ENCODE measurements around the gene L3MBTL3. TPM values are rescaled to one million over a fixed set of nuclear protein-coding genes. Genes with fewer than 3 reads are reported as not detected.

Gene L3MBTL3
- total RNA-seq, 1 experiment from 2014 or later: 14.3 TPM

DNA sequence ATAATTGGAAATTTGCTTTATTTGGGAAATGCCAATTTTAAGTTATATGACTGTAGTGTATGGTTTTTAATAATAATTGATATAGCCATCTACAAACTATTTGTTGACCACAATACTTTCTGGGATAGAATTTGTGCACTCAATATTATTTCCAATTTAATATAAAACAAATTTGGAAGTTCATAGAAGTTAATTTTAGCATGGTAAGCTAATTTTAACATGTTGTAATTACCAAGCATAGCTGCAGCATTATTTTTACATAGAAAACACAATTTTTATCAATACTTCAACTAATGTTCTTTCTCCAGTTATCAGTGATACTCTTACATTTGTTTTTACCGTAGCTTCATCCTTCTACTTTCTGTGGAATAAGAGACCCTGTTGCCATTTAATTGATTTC is 100.8 kb downstream of the L3MBTL3 start:
- H3K4me1 ChIP-seq: no peaks in the 10 kb centered on the region
- H3K36me3 ChIP-seq (ENCODE audit: control insufficient read depth, insufficient read depth, low read length): no peaks in the 10 kb centered on the region
- no peaks in the 10 kb centered on the region for H3K9me3 Mint-ChIP-seq (ENCODE audit: unreplicated experiment)
- POLR2A ChIA-PET: no interaction called here
- H3K27ac Mint-ChIP-seq (ENCODE audit: unreplicated experiment): no peak overlapping the region
- no peak for DNase-seq
- H3K36me3 Mint-ChIP-seq (ENCODE audit: insufficient read depth, unreplicated experiment): peaks cover 6% of the 10 kb centered on the region
- H3K4me1 Mint-ChIP-seq (ENCODE audit: low read depth, unreplicated experiment): no peaks in the 10 kb centered on the region
- CTCF ChIA-PET: no interaction called here
- BruUV-seq (replicated peaks): no TSS peak
- H3K4me3 ChIP-seq (ENCODE audit: low read depth, low read length): no peak overlapping the region
- no peak overlapping the region for H3K4me3 Mint-ChIP-seq (ENCODE audit: unreplicated experiment)
- H3K27me3 Mint-ChIP-seq (ENCODE audit: insufficient read depth, unreplicated experiment): no peaks in the 10 kb centered on the region
- no peaks in the 10 kb centered on the region for H3K27me3 ChIP-seq (replicated peaks; ENCODE audit: control insufficient read depth, insufficient read depth, low read length)
- intact Hi-C loops (cut with micrococcal nuclease; ENCODE audit: unreplicated experiment): no loop called here
- no peaks in the 10 kb centered on the region for H3K9me3 ChIP-seq
- TF ChIP-seq, protein P1, sequence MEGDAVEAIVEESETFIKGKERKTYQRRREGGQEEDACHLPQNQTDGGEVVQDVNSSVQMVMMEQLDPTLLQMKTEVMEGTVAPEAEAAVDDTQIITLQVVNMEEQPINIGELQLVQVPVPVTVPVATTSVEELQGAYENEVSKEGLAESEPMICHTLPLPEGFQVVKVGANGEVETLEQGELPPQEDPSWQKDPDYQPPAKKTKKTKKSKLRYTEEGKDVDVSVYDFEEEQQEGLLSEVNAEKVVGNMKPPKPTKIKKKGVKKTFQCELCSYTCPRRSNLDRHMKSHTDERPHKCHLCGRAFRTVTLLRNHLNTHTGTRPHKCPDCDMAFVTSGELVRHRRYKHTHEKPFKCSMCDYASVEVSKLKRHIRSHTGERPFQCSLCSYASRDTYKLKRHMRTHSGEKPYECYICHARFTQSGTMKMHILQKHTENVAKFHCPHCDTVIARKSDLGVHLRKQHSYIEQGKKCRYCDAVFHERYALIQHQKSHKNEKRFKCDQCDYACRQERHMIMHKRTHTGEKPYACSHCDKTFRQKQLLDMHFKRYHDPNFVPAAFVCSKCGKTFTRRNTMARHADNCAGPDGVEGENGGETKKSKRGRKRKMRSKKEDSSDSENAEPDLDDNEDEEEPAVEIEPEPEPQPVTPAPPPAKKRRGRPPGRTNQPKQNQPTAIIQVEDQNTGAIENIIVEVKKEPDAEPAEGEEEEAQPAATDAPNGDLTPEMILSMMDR (IDR thresholded peaks at IDR 0.05; ENCODE audit: insufficient read depth in 1 of 2, low read depth in 1 of 2, low read length in 1 of 2, severe bottlenecking in 1 of 2, unreplicated experiment in 1 of 2): no peak

DNA sequence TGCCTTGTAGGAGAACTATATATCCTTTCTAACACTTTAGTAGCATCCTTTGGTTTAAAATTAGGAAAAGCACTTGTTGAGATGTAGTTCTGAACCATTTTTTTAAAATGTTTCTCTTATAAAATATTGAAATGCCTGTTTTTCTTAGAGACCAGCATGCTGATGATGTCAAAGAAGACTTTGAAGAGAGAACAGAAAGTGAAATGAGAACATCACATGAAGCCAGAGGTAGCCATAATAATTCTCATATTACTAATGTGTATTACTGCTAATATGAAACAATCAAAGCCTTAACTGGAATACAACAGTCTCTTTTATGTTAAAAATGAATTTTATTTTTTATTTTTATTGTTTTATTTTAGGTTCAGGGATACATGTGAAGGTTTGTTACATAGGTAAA is 102.3 kb downstream of the L3MBTL3 start:
- H3K9me3 Mint-ChIP-seq (ENCODE audit: unreplicated experiment): no peaks in the 10 kb centered on the region
- H3K4me3 Mint-ChIP-seq (ENCODE audit: unreplicated experiment): no peak overlapping the region
- intact Hi-C loops (cut with micrococcal nuclease; ENCODE audit: unreplicated experiment): no loop called here
- no peaks in the 10 kb centered on the region for H3K9me3 ChIP-seq
- no peak overlapping the region for H3K27ac Mint-ChIP-seq (ENCODE audit: unreplicated experiment)
- H3K4me1 Mint-ChIP-seq (ENCODE audit: low read depth, unreplicated experiment): no peaks in the 10 kb centered on the region
- no TSS peak for BruUV-seq (replicated peaks)
- no peaks in the 10 kb centered on the region for H3K27me3 Mint-ChIP-seq (ENCODE audit: insufficient read depth, unreplicated experiment)
- peaks cover 6% of the 10 kb centered on the region for H3K36me3 Mint-ChIP-seq (ENCODE audit: insufficient read depth, unreplicated experiment)
- H3K4me1 ChIP-seq: no peaks in the 10 kb centered on the region
- POLR2A ChIA-PET: no interaction called here
- no peaks in the 10 kb centered on the region for H3K27me3 ChIP-seq (replicated peaks; ENCODE audit: control insufficient read depth, insufficient read depth, low read length)
- H3K36me3 ChIP-seq (ENCODE audit: control insufficient read depth, insufficient read depth, low read length): no peaks in the 10 kb centered on the region
- CTCF ChIA-PET: no interaction called here
- TF ChIP-seq, protein P1 (IDR thresholded peaks at IDR 0.05; ENCODE audit: insufficient read depth in 1 of 2, low read depth in 1 of 2, low read length in 1 of 2, severe bottlenecking in 1 of 2, unreplicated experiment in 1 of 2): no peak
- no peak overlapping the region for H3K4me3 ChIP-seq (ENCODE audit: low read depth, low read length)
- no peak for DNase-seq

DNA sequence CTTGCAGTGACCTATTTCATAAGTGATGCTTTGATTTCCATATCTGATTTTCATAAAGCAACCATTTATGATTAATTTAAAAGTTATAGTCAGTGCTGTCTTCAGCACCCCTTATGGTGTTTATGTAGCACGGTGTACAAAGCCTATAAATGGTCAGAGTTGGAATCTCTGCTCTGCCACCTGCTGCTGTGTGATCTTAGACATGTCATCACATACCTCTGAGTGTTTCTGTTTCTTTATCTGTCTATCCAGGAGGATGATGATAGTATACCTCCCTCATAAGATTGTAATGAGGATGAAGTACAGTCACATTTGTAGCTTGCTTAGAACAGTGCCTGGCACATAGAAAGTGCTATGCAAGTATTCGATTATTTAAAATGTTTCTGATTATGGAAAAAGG is 103.9 kb downstream of the L3MBTL3 start:
- no peak overlapping the region for H3K27ac Mint-ChIP-seq (ENCODE audit: unreplicated experiment)
- no peak overlapping the region for H3K4me3 ChIP-seq (ENCODE audit: low read depth, low read length)
- no peaks in the 10 kb centered on the region for H3K36me3 ChIP-seq (ENCODE audit: control insufficient read depth, insufficient read depth, low read length)
- no peaks in the 10 kb centered on the region for H3K9me3 ChIP-seq
- intact Hi-C loops (cut with micrococcal nuclease; ENCODE audit: unreplicated experiment): no loop called here
- no peaks in the 10 kb centered on the region for H3K9me3 Mint-ChIP-seq (ENCODE audit: unreplicated experiment)
- TF ChIP-seq, protein P1 (IDR thresholded peaks at IDR 0.05; ENCODE audit: insufficient read depth in 1 of 2, low read depth in 1 of 2, low read length in 1 of 2, severe bottlenecking in 1 of 2, unreplicated experiment in 1 of 2): no peak
- no peaks in the 10 kb centered on the region for H3K4me1 ChIP-seq
- no peaks in the 10 kb centered on the region for H3K27me3 ChIP-seq (replicated peaks; ENCODE audit: control insufficient read depth, insufficient read depth, low read length)
- peaks cover 6% of the 10 kb centered on the region for H3K36me3 Mint-ChIP-seq (ENCODE audit: insufficient read depth, unreplicated experiment)
- ChIA-PET POLR2A (no interaction called here), CTCF (no interaction called here)
- H3K4me1 Mint-ChIP-seq (ENCODE audit: low read depth, unreplicated experiment): no peaks in the 10 kb centered on the region
- no TSS peak for BruUV-seq (replicated peaks)
- no peak overlapping the region for H3K4me3 Mint-ChIP-seq (ENCODE audit: unreplicated experiment)
- H3K27me3 Mint-ChIP-seq (ENCODE audit: insufficient read depth, unreplicated experiment): no peaks in the 10 kb centered on the region
- DNase-seq: no peak

Measured in Caco-2 (cell line).